Cardiac muscle cell (in vitro differentiated cells and primary cell): ENCODE measurements around the gene CNTNAP2. TPM values are rescaled to one million over a fixed set of nuclear protein-coding genes. Genes with fewer than 3 reads are reported as not detected.

ENCODE experiments used
- DNase-seq, 2 donors: peaks; one replicate each; pipeline versions ENCODE4 v3.0.0 to v3.0.0-alpha.2; 2010 to 2017; ENCODE audit warnings: low read depth in 1 of 2, low spot score in 1 of 2
- H3K27ac ChIP-seq: fragments of 200-600 bp; sonication (generic); 2 replicates; pipeline ENCODE4 v1.5.1; 2016
- H3K27me3 ChIP-seq: fragments of 200-600 bp; sonication (generic); 2 replicates; pipeline ENCODE4 v1.6.0; 2016; ENCODE audit warnings: control low read depth
- H3K36me3 ChIP-seq: fragments of 200-600 bp; sonication (generic); 2 replicates; pipeline ENCODE4 v1.5.1; 2016; ENCODE audit warnings: control low read depth
- H3K4me1 ChIP-seq: fragments of 200-600 bp; sonication (generic); 2 replicates; pipeline ENCODE4 v1.8.1; 2017; ENCODE audit warnings: low read depth, mild to moderate bottlenecking, mixed run types
- H3K4me3 ChIP-seq: fragments of 200-600 bp; sonication (generic); 2 replicates; pipeline ENCODE4 v1.5.1; 2016; ENCODE audit warnings: mild to moderate bottlenecking
- H3K9me3 ChIP-seq: fragments of 200-600 bp; sonication (generic); 2 replicates; pipeline ENCODE4 v1.5.1; 2017; ENCODE audit warnings: low read depth, mild to moderate bottlenecking, control low read depth
- CTCF ChIP-seq: IDR thresholded peaks from 2 replicates; pipeline ENCODE4 v1.5.1; 2012; ENCODE audit warnings: low read depth, mild to moderate bottlenecking, low read length
- polyA plus RNA-seq: library from polyadenylated mRNA; unstranded; fragments of >200 nt; fragmentation: Nextera tagmentation; extraction: Ambion mirVana; gene quantifications from 2 replicates; pipeline ENCODE4 v1.2.1, GENCODE V29; 2016
- total RNA-seq: library from RNA; depleted of rRNA; stranded (reverse); fragments of >200 nt; gene quantifications from 2 replicates; pipeline ENCODE4 v1.2.3, GENCODE V29; 2016

The CNTNAP2 gene
- total and polyA plus RNA-seq, 2 experiments from 2014 or later, result 4.8 to 5.1 TPM

DNA sequence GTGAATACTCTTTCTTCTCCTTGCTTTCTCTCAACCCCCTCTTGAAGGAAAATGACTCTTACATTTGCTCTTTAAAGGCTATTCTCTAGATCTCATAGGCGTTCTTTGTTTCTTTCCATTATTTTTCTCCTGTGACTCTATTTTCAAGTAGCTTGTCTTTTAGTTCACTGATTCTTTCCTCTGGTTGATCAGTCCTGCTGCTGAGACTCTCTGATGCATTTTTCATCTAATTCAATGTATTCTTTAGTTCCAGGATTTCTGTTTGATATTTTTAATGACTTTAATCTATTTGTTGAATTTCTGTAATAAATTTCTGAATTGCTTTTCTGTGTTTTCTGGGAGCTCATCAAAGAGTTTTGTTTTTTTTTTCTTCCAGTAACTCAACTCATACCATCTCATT lies 397.7 kb downstream of the CNTNAP2 start:
- no peak for DNase-seq
- Histone ChIP-seq H3K36me3 (no peaks in the 10 kb centered on the region), H3K4me1 (no peaks in the 10 kb centered on the region), H3K27ac (no peak overlapping the region), H3K4me3 (no peak overlapping the region), H3K9me3 (no peaks in the 10 kb centered on the region), H3K27me3 (no peaks in the 10 kb centered on the region)
- no peak for TF ChIP-seq CTCF

DNA sequence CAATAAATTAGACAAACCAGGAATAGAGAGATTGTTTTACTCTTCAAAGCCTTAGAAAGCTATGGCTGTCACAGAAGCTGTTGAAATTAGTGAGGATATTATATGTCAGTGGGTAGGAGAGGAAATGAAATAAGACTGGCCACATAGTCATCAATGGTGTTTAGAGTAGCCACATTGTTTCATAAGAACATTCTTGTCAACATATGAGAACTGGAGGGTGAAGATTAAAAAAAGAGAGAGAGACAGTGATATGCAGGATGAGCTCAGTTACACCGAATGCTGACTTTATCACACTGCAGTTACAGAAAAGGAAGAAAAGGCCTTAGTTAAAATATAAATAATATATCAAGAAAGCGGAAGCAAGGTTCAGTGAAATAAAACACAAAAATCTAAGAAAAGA lies 412.0 kb downstream of the CNTNAP2 start:
- Histone ChIP-seq H3K4me1 (no peaks in the 10 kb centered on the region), H3K27me3 (no peaks in the 10 kb centered on the region), H3K4me3 (no peak overlapping the region), H3K36me3 (no peaks in the 10 kb centered on the region), H3K27ac (no peak overlapping the region), H3K9me3 (no peaks in the 10 kb centered on the region)
- no peak for DNase-seq
- no peak for TF ChIP-seq CTCF

- Histone ChIP-seq H3K4me3 (no peak overlapping the region), H3K4me1 (no peaks in the 10 kb centered on the region), H3K9me3 (no peaks in the 10 kb centered on the region), H3K27me3 (no peaks in the 10 kb centered on the region), H3K27ac (no peak overlapping the region), H3K36me3 (no peaks in the 10 kb centered on the region)
- no peak for TF ChIP-seq CTCF
- DNase-seq, result no peak
These were observed 423.2 kb downstream of the CNTNAP2 start for GRCh38 chr7:146539836-146540235.

- Histone ChIP-seq H3K27me3 (no peaks in the 10 kb centered on the region), H3K4me1 (no peaks in the 10 kb centered on the region), H3K36me3 (no peaks in the 10 kb centered on the region), H3K9me3 (no peaks in the 10 kb centered on the region), H3K27ac (no peak overlapping the region), H3K4me3 (no peak overlapping the region)
- DNase-seq, result no peak
- no peak for TF ChIP-seq CTCF
These were observed 425.5 kb downstream of the CNTNAP2 start for GRCh38 chr7:146542101-146542500.

DNA sequence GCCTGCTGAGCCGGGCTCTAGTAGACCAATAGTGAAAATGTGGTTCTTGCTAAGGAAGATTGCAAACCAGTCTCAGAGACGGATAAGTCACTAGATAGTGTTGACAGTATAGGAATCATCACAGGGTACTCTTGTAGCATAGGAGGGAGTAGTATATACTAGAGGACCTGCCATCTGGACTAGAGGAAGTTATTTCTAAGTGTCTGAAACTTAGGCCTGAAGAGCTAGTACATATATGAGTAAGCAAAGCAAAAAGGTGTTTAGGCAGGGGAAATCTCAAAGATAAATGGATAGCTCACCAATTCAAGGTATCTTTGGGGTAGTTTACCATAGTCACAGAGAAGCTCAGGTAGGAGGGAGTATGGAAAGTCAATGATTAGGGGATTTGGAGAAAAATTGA lies 428.1 kb downstream of the CNTNAP2 start:
- no peak for DNase-seq
- no peaks in the 10 kb centered on the region for H3K4me1 ChIP-seq
- H3K27ac ChIP-seq, result no peak overlapping the region
- no peaks in the 10 kb centered on the region for H3K36me3 ChIP-seq
- no peak overlapping the region for H3K4me3 ChIP-seq
- TF ChIP-seq CTCF, result no peak
- no peaks in the 10 kb centered on the region for H3K27me3 ChIP-seq
- H3K9me3 ChIP-seq, result no peaks in the 10 kb centered on the region

DNA sequence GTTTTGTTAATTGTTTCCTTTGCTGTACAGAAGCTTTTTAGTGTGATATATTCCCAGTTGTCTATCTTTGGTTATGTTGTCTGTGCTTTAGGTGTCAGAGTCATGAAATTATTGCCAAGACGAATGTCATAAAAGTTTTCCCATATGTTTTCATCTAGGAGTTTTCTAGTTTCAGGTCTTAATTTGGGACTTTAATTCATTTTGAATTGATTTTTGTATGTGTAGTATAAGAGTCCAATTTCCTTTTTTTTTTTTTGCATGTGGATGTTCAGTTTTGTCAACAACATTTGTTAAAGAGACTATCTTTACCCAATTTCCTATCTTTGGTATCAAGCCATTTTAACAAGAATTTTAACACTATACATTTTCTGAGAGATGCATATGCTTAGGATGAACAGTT lies 432.2 kb downstream of the CNTNAP2 start:
- H3K36me3 ChIP-seq, result no peaks in the 10 kb centered on the region
- no peaks in the 10 kb centered on the region for H3K4me1 ChIP-seq
- no peaks in the 10 kb centered on the region for H3K27me3 ChIP-seq
- TF ChIP-seq CTCF, result no peak
- no peak overlapping the region for H3K27ac ChIP-seq
- H3K4me3 ChIP-seq, result no peak overlapping the region
- DNase-seq, result no peak
- H3K9me3 ChIP-seq, result no peaks in the 10 kb centered on the region
